Cerebellar cortex (tissue), 1 donor: ENCODE measurements around the gene HS1BP3.

Source experiments
- DNase-seq: peaks from one replicate; pipeline ENCODE4 v3.0.0-alpha.2; 2015; ENCODE audit warnings: low spot score

HS1BP3 gene, protein sequence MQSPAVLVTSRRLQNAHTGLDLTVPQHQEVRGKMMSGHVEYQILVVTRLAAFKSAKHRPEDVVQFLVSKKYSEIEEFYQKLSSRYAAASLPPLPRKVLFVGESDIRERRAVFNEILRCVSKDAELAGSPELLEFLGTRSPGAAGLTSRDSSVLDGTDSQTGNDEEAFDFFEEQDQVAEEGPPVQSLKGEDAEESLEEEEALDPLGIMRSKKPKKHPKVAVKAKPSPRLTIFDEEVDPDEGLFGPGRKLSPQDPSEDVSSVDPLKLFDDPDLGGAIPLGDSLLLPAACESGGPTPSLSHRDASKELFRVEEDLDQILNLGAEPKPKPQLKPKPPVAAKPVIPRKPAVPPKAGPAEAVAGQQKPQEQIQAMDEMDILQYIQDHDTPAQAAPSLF

DNA sequence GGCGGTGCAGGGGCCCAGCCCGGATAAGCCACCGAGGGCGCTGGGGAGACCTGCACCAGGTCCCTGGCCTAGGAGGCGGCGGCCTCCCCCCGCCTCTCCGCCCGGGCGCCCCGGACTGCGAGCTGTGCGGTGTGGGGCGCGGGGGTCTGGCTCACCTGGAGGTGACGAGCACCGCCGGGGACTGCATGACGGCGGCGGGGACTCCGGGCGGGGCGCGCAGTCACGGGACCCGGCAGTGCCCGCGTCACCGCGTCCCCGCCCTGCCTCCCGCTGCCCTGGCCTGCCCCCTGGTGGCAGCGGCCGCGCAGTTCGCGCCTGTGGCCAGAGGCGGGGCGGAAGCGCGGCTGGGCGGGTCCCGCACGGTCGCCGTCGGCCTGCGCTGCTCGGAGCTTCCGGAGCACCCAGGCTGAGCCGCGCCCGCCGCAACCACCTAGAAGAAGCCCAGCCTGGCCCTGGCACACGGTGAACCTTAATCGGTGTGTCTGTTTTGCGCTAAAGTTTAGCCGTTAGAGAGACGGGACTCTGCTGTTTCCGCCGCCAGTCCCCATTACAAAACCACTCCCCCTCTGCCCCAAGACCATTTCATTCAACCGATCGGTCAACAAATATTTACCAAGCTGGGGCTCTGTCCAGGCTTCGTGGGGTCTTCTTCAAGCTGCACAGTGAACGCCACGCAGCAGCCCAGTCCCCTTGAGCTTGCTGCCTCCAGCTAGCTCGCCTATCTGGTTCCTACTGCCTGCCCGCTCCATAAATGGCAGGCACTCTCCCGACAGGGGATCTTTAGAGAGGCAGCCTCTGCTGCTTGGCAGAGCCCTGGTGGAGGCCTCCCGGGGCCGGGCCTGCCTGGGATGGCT is at the start of gene HS1BP3:
Gene HS1BP3 (minus strand): TSS at position 222 of the 854 bp plus-strand sequence. CDS start 35 bp downstream, at position 187.
- peak; percentile 75 for DNase-seq

DNA sequence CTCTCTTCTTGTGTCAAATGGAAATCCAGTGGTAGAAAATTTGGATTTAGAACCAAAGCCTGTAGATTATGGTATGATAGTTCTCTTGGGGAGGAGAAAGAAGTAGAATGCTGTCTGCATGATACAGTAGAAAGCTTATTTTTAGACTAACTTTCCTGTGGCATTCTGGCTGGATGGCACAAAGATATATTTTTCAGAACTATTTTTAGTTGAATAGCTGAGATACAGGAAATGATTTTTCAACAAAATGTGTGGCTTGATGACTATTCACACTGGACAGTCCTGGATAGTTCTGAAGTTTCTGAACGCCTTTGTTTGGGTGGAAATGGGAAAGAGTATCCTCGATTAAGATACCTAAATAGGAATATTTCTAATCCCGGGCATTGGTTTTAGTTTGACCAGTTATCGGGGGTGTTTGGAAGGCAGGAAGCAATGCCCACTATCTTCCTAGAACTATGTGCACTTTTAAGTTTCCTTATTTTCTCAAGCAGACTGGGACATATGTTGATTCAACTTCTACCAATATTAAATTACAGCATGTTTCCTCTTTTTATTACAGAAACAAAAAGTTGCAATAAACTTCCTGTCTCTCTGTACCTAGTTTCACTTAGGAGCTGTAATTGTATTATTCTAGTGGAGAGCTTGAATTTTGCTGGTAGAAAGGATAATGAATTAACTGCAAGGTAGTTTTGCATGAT is 48.2 kb upstream of the HS1BP3 start:
- DNase-seq = no peak

DNA sequence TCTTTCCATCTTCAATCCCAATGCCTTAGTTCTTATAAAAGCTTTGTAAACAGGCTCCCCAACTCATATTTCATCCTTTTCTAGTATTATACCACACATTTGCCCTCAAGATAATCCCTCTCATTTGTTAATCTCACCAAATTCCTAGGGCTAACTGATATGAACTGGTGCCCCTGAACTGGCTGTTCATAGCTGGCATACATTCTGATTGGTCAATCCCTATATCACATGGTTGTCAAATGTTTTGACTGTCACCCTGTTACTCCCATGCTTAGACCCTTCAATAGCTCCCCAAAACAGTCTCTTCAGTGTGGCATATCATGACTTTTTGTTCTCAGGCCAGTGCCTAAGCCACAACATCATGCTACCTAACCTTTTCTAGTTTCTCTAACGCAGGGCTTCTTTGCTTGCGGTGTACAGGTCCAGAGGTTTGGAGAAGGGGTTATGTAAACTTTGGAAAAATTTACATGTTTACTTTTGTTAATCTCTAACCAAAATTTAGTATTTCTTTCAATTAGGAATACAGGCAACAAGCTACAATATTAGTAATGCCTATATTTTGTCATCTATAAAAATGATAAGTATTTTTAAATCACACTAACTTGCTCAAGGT is 46.5 kb upstream of the HS1BP3 start:
- DNase-seq = no peak

DNA sequence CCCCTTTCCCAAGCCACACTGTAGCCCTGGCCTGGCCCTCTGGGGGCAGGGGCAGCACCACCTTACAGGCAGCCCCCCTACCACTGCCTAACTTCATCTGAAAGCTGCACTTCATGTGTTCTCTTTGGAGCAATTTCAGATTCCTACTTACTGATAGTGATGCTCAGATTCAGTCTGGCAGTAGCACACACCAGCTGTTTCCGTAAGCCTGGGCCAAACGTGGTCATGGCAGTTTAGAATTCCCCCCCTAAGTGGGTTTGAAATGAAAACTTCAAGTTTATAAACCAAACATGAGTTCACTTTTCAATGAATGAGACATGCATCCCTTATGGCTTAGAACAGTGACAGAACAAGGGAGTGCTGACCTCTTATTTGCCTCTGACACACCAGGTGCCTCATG is 45.5 kb upstream of the HS1BP3 start:
- DNase-seq = no peak

DNA sequence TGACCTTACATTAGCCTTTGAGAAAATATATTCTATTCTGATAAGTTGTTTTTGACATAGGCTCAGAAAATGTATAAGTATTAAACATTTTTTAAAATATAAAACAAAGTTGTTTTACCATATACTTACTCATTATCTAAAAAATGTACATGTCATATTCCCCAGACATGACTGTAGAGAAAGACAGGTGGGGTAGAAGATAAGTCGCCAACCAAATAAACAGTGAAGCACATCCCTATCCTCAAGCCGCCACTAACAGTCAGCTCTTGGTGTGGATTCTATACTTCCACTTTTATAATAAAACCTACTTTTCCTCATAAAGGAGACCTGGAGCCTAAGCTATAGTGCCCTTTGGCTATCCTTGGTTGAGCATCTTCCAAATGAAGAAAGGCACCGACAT is 42.4 kb upstream of the HS1BP3 start:
- DNase-seq = no peak

DNA sequence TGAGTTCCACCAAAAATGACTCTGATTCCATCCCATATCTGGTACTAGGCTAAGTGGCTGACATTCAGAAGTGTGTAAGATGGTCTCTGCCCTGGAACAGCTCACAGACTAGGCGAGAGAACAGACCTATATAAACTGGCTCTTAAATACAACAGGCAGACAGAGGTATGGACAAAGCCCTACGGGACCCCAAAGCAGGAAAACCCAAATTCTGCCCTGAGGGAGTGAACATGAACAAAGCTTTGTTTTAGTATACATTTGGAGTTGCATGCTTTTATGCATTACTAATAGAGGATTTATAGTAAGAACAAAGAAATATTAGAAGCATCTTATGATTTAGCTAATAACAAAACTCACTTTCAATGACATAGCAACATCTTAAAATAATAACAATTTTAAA is 41.2 kb upstream of the HS1BP3 start:
- DNase-seq = no peak

DNA sequence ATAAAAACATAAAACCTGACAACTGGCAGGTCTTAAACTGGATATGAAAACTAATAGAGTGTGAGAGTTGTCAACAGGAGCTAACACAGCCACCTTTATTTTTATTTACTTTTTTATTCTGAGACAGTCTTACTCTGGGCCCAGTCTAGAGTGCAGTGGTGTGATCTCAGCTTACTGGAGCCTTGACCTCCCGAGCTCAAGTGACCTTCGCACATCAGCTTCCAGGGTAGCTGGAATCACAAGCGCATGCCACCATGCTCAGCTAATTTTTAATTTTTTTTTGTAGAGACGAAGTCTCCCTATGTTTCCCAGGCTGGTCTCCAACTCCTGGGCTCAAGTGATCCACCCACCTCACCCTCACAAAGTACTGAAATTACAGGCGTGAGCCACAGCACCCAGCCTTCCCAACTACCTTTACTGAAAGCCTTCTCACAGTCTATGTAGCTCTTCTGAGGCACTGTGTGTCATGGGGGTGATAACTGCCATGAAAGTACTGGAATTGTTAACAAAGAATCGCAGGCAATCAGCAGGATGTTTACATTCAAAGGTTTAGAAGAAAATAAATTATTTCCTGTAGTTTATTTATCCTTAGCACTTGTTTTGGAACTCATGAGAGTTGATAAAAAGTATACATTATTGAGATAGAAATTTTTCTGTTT is 40.3 kb upstream of the HS1BP3 start:
- no peak for DNase-seq

DNA sequence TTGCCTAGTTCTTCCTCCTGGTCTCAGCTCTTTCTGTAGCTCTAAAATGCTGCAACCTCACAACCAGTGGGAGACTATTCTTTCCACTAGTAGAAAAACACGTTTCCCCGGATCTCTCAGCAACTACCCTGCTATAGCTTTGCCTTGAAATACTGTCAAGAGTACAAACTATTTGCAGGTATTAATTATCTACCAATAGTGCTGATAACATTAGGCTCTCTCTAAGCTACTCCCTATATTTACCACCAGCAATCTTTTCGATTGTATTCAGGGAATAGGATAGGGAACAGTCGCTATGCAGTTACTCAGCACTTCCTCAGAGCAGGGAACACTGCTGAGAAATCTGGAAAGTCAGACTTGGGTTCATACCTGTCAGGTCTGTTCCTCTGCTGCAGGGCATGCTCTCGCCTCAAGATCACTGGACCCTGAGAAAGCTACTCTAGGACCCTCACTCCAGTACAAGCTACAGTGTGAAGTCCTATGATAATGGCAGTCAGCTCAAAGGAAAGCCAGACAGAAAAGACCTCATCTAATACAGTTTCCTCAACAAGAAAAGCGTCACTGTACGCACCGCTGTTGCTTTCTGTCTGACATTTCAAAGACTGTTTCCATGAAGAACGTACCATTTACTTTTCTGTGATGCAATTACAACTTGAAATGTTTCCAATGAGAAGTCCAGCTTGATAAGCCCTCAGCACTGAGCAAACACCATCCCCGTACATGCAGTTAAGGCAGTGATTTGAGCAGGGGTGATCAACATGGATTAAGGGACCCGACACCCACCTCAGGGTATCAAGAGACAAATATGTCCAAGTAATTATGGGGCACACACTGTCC is 38.7 kb upstream of the HS1BP3 start:
- DNase-seq = no peak

DNA sequence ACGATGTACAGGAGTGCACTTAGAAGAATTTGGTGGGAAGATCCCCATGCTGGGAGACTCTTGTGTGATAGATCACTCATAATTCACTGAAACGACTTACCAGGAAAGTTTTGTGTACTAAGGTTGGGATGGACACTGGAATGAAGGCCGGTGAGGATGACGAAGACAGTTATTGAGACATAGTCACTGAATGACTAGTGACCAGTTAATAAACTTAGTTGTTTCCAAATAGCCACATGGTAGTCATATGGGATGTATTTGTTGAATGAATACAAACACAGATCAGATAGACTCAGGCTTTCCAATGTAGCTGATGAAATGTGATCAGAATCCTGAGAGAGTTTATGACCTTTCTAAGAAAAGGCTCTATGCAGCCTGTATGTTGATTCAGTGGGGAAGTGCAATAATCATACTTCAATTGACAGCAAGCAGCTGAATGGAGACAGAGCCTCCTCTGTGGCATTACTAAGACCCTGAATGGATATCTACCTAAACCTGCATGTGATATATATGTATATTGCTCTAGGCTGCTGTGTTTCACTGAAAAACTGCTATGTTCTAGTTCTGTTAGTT is 36.4 kb upstream of the HS1BP3 start:
- no peak for DNase-seq

DNA sequence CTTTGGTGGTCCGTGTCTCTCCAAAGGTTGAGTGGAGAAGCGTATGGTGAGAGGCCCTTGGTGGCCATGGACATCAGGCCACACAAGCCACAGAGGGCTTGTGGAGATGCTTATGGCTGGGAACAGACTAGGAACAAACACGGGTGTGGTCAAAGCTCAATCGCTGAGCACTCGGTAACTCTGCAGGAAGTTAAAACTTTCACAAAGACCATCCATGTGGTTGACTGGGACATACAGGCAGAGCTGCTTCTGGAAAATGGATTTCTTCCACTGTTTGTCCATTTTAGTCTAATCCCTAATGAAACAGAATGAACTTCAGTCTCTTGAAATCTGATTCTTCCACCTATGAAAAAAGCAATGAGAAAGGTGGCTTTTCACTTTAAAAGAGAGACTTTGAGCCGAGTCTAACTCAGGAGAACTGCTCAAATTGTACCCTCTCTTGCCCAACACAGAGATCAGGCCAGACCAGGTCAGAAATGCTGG is 33.7 kb upstream of the HS1BP3 start:
- no peak for DNase-seq

DNA sequence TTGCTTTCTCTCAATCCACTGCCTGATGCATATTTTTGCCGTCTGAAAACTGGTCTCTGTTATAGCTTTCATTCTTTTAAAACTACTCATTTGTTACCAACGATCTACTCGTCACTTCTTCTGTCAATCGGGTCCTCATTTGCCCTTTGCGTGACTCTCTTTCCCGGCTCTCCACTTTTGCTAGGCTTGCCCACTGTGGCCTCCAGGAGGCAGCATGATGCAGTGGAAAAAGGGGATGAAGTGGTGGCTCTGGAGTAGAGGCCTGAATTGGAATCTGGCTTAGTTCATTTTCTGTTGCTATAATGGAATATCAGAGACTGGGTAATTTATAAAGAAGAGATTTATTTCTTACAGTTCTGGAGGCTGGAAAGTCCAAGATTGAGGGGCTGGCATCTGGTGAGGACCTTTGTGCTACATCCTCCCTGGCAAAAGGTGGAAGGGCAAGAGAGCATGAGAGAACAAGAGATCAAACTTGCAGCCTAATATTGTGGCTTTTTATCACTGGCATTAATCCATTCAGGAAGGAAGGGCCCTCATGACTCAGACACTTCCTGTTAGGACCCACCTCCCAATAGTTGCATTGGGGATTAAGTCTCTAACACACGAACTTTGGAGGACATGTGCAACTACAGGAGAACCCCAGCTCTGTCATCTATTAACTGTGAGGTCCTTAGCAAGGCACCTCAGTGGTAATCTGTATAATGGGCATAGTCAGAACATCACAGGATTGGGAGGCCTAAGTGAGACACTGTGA is 31.4 kb upstream of the HS1BP3 start:
- DNase-seq = no peak

DNA sequence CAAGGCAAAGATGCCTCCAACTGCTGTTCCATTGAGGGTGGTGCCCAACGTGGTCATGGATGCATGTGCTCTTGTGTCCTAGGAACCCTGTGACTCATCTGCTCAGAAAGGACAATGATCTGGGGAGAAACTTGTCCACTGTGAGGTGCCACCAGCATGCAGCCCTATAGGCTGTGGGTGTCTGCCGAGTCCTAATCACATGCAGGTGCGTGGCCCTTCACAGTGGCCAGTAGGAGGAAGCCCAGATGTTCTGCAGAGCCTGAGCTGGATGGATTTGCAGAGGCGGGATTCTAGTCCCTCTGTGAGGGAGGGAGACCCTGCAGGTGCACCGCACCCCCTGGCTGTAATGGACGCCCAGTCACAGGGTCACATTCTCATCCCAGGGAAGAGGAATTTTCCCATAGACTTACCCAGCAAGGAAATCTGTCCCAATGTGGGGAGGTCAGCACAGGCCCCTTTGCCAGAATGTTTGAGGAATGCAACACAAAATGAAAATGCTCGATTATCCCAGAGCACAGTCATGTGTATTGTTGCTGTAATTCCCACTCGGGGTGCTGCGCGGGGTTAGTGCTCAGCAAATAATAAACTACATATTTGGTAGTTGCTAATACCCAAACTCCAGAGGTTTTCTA is 30.0 kb upstream of the HS1BP3 start:
- DNase-seq = no peak

DNA sequence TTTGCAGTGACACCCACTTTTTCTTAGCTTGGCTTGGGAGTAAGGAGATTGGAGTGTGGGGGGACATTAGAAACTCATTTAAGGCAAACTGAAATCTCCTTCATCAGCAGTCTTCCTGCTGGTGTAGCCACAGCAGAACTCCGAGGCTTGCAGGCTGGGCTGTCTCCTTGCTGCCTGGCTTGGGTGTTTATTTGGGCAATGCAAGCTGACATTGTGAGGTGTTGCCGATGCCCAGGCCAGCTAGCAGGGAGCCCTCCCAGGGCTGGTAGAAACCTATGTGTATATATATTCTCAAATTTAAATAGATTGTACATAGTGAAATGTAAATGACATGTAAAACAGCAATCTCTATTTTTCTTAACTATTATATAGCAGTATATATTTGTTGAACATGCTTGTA is 27.9 kb upstream of the HS1BP3 start:
- no peak for DNase-seq

DNA sequence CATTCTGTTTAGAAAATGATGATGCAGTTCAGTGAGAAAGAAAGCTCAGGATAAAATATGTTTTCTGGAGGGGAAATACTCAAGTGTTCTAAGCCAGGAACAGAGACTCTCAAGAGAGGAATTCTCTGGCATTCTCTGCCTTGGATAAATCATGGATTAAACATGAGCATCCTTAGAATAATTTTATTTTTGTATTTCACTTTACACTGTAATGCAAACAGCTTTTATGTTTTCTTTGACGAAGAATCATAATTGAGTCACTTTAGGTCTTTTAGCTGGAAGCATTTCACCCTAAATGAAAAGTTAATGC is 27.1 kb upstream of the HS1BP3 start:
- DNase-seq = no peak

DNA sequence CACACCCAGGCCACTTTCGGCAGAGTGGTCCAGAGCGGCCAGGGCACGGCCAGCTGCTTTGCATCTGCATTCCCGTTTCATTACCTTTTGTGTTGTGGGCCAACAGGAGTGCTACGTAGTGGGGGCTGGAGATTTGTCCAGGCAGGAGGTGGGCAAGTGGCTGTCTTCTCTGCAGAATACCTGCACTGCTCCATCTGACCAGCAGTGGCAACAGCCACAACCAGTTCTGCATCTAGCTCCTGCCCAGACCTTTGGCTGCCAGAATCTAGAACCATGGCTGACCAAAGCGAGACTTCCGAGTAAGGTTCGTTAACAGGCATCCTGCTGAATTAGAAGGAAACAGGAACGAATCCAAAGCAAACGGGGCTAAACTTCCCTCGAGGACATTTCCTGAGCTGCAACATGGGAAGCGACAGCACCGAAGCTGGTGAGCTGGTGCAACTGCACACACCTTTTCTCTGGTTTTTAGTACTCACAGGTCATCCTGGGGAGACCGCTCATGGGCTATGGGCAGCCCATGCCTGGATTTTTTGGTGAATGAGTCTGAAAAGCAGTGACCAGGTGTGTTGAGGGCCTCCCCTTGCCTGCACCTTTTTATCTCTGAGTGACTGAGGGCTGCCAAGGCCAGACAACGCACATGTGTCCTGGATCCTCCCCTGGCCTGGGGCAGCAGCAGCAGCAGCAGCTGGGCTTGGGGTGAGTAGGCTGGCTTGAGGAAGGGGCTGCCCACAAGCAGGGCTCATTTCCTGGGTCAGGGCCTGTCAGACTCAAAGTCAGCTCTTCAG is 26.6 kb upstream of the HS1BP3 start:
- DNase-seq = no peak

DNA sequence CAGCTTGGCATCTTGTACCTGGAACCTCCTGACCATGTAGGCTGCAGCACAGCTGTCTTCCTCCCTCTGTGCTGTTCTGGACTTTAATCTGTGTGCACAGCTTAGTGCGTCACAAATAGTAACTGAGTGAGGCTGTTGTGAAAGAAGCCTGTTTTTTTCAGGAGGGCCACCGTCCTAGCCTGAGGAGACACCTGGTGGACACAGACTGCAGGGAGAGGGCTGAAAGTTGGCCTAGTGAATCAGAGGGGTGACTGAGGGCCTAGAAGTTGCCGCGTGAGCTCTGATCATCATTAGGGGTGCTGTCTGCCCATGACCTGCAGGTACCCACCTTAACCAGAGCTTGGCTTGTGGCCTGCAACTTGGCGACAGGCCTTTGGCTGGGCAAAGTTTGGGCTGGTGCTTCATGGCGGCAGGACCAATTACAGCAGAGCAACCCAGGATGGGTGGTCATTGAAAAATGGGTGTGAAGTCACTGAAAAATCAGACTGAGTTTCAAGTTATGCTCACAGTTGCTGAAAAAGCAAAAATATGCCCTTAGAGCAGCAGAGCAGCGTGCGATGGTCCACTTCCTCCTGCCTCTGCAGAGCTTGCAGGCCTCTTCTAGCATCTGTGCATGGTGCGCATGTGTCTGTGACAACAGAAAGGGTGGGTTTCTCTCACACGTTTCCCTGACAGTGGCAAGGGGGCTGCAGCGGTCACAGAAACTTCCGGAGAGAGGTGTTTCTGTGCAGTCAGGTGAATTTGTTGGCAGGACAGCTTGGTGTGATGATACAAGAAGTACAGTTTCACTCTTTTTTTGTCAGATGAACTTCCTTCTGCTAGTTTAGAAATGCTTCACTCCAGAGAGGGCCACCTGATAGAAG is 25.7 kb upstream of the HS1BP3 start:
- DNase-seq = peak; percentile 19

DNA sequence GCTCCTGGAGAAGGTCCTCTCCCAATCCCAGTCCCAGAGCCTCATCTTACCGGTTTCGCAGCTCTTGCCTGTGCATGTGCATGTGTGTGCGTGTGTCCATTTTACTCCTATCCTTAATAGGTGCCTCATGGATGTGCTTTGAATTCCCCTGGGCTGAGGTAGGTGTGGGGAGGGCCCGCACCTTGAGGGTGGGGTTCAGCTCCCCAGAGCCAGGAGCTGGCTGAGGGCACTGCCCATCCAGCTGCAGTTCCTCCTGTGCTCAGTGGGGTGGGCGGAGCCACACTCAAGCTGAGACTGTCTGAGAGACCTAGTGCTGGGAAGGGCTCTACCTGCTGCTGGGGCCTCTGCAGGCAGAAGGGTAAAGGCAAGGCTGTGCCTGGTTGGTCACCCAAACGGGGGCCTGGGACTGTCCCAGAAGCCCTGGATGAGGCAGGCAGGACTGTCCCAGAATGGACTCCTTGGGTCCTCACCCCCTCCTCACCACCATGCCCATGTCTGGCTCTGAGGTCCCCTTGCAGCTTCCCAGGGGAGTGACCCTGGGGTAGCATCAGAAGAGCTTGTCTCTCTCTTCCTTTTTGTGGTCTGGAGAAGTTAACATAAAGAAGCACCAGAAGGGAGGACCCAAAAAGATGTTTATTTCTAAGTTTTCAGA is 24.9 kb upstream of the HS1BP3 start:
- DNase-seq = no peak
